Endometrial microvascular endothelial cells (primary cell): ENCODE data around the gene STK4. TPM values are rescaled to one million over a fixed set of nuclear protein-coding genes. Genes with fewer than 3 reads are reported as not detected.

Source experiments
- in situ Hi-C: cut with HindIII; loops from 2 replicates; pipeline ENCODE4 v1.10.0; 2017; ENCODE audit warnings: low sequenced_read_pairs, low pct_unique_long_range_greater_than_20kb; ENCODE audit errors: inconsistent ontology term
- total RNA-seq: library from RNA; depleted of rRNA; stranded (reverse); fragments of >200 nt; gene quantifications from one replicate; pipeline ENCODE4 v1.2.3, GENCODE V29; 2015; ENCODE audit errors: inconsistent ontology term

The STK4 gene
- total RNA-seq, 1 donor from 2014 or later = 13.7 TPM

DNA sequence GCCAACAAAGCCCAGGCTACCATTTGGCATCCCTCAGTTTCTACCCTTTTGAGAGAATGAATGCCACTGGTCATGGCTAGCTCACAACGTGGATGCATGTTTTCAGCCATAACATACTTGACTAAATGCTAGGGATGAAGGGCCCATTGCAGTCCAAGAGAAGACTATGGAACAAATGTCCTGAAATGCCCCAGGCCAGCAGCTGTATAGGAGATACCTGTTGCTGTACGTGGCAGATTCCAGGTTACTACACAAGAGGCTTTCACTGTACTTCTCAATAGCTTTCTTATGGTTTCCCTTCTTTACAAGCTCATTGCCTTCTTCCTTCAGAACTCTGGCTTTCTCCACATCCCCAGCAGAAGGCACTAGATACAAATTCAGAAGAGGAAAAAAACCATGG lies 17.8 kb upstream of the STK4 start:
- in situ Hi-C loops = no loop called here

DNA sequence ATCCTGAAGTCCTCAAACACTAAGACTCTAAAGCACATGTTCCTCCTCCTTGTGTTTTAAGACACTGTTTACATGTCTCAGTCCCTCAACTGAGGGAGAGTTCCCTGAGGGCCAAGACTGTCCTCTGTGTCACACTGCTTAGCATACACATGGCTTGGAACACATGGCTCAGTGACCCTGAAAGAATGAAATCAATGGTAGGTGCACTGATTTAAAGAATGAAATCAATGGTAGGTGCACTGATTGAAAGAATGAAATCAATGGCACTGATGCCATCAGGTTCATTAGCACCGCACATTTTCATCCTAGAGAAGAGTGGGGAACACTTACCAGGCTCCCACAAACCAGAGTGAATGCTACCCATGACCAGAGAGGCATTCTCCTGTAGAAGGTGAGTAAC lies 15.9 kb upstream of the STK4 start:
- in situ Hi-C loops = no loop called here

DNA sequence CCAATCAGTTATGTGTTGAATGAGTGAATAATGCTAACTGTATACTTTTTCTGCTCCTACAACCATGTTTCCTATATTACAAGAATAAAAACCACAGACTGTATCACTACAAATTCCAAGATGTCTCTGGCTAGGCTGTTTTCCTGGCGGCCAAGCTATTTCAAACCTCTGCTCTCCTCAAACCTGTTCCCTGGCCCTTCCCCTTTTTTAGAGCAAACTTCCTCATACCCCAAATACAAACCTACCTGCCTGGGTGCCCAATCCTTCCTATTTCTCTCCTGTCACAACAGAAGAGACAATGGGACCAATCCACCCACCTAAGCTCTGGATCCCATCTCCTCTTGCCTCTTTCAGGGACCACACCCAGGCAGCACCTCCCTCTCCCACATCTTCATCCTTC lies 13.6 kb upstream of the STK4 start:
- in situ Hi-C loops = no loop called here

DNA sequence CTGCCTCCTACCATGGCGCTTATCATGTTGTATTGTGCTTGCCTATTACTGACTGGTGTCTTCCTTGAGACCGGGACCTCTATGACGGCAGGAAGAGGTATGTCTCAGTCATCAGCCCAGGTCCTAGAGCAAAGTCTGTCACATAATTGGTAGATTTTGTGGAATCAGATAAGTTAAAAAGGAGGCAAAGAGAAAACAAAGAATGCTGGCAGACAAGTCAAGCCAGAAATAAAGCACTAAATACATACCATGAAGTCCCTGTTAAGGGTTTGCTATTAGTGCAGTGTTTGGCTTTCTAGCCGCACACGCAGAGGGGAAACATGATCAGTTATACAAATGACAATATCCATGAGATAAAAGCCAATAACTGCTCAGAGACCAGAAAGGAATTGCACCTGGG lies 12.1 kb upstream of the STK4 start:
- in situ Hi-C loops = no loop called here

DNA sequence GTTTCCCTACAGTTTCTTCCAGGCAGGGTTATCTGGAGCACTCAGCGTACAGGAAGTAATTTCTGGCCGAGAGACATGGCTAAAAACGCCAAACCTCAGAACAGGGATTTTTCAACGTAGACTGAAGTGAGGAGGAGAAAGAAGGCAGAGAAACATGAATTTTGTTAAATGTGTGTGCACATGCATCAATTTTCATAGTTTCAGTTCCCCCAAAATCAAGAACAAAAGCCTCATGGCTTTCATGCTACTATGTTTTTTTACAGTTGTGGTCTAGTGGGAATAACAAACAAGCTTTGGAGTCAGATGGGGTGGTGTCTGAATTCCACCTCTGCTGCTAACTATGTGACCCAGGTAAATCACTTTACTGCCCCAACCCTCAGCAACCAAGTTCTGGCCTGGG lies 11.0 kb upstream of the STK4 start:
- in situ Hi-C loops = no loop called here

DNA sequence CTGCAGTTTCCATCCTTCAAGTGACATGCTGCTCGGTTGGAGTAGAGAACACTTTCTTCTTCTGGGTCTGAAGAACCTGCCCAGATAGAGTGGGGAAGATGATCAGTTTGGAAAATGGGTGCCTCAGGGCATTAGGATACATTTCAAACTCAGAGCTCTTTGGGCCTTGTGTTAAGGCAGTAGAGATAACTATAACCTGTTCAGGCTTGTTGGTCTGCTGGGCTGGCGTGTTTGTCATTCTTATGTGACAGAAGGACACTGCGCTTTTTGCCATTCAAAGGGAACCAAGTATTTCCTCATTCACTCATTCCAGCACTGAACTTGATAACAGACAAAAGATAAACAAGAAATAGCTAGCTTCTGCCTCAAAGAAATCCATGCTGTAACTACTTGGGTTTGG lies 9.9 kb upstream of the STK4 start:
- in situ Hi-C loops = no loop called here

DNA sequence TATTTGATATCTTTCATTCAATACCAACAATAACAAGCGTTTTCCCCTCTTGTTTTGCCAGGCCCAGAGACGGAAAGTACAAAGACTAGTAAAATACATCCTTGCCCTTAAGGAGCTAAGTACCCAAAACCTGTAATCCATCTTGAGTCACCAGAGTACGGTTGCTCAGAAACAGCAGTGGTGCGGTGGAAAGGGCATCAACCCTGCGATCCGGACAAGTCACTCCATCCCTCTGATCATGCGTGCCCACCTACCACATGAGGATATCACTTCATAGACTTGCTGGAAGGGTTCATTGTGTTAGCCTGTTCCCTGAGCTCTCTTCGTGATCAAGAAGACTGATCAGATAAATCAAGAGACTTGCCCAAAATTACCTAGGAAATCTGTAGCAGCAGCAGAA lies 8.0 kb upstream of the STK4 start:
- in situ Hi-C loops = no loop called here

DNA sequence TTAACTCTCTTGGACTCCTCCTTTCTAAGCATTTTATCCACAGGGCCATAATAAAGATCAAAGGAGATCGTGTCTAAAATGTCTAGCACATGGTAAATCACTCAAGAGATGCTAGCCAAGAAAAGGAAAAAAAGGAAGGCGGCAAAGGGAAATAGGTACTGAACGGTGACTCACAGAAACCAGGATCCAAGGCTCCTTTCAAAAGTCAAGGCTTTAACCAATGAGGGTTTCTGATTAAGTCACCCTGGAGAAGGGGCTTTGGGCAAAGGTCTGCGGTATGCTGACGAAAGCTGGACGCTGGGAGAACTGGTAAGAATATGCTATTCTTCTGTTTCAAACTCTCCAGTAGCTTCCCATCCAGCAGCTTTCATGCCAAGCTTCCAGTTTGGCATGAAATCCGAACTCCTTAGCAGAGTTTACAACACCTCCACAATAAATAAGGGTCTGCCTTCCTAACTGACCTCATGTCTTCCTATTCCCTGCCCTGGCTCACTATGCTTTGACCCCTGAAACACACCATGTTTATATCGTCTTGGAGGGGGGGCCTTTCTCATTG lies 7.2 kb upstream of the STK4 start:
- in situ Hi-C loops = no loop called here

DNA sequence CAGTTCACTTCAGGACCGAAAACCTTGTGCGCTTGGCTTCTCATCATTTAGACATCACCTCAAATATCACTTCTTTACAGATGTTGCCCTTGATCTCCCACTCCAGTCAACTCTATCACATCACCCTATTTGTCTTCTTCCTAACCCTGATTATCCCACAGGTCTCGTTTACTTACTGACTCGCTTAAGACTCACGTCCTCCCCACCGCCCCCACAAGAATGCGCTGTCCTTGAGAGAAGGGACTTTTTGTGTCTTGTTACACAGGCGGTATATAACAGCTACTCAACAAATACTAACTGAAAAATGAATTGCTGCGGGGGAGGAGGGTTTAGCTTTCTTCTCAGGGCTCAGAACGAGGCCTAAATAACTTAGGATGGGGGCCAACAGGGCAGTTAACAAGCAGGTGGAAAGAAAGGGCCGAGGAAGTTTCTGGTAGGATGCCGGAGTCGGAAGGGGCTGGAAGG lies 6.6 kb upstream of the STK4 start:
- in situ Hi-C loops = no loop called here

DNA sequence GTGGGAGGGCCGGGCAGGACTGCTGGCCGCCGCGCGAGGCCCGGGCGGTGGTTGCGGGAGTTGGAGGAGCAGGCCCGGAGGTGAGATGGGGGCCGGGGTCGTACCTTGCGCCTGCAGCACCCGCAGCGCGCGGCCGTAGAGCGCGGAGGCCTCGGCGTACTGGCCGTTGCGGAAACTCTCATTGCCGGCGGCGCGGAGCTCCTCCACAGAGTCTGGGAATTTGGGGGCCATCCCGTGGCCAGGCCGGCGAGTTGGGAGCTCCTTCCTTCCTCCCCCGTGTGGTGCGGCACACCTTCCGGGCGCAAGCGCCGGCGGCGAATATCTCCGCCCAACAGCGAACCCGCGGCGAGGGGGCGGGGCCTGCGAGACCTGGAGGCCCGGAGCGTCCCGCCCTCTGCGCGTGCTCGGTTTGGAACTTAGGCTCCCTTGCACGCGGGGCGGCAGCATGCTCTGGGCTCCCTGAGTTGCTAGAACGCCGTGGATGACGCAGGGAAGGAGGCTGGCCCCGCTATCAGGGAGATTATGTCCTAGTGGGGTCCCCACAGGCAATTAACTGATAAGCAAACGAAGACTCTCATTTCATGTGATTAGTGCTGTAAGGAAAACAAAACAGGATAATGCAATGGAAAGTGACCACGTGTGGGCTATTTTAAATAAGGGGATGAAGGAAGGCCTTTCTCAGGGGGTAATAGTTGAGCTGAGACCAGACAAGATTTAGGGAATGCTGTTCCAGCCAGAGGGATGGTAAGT lies 6.0 kb upstream of the STK4 start, which contains the start of gene TOMM34:
Gene TOMM34, minus strand, starts transcription at position 295 of the 750 bp plus-strand sequence. Its CDS starts 64 bp downstream, at position 231.
- in situ Hi-C loops = no loop called here

DNA sequence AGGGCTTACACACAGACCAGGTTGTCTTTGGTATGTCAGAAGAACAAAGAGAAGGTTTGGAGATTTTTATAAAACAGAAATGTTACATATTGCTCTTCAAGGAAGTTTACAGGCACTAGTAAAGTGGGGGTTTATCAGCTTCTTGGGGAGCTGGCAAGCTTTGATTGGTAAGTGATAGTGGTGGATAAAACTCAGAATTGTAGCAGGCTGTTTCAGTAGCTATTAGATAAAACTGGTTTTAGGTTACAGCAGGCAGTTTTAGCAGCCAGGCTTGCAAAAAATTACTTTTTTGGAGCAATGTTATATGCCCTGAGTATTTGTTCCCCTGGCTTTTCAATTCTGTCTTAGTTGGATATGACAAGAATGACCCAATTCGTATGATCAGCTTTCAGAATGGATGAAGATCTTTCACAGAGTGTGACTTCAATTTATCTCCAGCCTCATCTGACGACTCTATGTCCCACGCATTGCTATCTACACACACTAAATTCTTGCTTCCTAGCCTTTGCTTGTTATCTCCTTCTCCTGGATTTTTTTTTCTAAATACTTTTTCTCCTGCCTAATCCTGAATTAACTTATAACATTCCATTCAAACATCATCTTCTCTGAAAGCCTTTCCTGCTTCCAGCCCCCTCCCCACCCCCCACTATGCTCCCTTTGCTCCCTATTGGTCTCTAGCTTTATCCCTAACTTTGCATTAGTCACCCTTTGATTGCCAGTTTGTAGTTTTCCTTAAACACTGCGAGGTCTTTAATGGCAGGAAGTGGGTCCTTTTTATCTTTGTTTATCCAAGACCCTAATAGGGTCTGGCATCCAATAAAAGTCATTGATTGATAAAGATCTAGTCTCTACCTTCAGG lies 5.1 kb upstream of the STK4 start:
- in situ Hi-C loops = no loop called here

DNA sequence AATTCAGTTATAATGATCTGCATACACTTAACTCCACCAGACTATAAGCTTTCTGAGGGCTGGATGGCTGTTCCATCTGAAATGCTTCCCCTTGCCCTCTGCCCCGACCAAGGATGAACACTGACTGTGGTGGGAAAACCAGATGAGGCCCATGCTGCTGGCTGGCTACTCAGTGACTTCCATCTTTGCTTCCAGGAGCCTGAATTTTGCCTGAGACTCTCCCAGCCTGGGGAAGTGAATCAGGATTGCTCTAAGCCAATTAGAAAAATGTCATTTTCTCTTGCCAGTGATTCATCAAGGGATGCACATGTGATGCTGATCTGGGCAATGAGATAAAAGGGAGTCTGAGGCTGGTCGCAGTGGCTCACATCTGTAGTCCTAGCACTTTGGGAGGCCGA lies 4.4 kb upstream of the STK4 start:
- in situ Hi-C loops = no loop called here

DNA sequence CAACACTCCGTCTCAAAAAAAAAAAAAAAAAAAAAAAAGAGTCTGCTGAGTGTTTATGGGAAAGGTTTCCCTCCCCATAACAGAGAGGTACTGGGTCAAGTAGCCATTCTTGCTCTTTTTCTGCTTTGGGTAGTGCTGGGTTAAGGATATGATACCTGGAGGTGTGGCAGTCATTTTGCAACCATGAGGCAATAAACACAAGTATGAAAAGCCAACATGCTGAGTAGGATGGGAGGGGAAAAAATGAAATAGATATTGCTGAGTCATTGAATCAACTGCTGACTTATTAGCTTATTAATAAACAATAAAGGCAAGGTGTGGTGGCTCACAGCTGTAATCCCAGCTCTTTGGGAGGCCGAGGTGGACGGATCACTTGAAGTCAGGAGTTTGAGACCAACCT lies 3.8 kb upstream of the STK4 start:
- in situ Hi-C loops = no loop called here

DNA sequence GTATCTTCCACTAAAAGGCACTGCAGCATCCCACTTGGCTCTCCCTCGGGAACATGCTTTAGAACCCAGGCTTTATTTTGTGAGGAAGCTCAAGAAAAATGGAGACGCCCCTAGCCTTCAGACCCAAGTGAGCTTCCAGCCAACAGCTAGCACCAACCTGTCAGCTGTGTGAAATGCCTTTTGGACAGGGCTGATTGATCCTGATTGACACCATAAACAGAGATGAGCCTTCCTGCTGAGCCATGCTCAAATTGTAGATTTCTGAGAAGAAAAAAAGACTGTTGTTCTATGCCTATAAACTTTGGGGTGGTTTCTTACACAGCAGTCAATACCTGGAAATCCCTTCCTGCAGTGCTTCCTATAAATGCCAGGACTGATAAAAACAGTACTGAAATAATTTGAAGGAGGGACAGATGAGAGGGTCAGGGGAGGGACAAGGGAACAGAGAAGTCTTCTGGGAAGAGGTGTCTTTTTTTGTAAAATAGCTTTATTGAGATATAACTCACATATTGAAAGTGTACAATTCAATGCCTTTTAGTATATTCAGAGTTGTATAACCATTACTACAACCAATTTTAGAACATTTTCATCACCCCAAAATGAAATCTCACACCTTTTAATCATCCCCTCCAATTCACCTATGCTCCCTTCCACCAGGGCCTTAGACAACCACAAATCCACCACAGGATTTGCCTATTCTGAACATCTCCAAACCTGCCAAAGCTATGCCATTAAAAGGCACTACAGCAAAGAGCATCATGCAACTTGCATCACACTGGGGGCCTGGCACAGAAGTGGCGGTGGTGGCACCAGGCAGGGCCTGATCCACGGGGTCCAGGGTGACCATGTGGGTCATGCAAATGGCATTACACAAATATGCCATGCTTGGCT lies 2.7 kb upstream of the STK4 start:
- in situ Hi-C loops = no loop called here

DNA sequence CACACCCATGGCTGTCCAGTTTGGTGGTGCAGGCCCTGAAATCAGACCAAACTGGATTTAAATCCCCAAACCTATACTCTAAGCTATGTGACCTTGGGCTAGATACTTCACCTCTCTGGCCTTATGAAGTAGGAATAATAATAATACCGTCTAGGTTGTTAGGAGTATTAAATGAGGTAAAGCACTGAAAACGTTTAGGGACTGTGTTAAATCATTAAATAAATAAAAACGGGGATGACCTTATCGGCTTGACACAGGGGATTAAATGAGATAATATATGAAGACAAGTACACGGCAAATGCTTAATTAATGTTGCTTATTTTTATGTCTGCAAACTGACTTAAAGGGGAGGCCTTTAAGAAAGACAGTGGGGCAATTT lies 672 bp upstream of the STK4 start:
- in situ Hi-C loops = no loop called here

DNA sequence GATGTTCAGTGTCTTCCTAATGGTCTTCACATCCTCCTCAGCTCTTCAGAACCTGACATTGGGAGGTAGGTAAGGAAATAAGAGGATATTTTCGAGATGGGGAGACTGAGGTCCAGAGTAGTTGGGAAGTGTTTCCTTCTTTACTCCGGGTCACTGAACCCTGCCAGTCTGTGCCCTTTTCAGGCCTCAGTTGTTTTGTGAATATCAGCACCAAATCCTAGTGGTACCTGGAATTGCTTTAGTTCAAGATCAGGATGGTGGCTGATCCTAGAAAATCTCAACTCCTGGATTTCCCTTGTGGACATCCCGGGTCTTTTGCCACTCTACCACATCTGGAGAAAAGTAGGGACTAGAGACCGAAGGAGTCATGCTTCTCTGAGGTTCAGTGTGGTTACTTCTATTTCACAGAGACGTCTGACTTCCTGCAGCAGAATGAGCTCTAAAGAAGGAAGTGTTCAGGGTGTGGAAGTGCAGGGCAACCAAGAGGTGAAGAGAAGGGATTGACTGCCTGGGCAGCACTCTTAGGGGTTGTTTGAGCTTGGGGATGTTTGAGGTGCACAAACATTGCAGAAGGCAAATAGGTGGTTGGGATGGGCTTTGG lies 995 bp downstream of the STK4 start:
- in situ Hi-C loops = no loop called here

DNA sequence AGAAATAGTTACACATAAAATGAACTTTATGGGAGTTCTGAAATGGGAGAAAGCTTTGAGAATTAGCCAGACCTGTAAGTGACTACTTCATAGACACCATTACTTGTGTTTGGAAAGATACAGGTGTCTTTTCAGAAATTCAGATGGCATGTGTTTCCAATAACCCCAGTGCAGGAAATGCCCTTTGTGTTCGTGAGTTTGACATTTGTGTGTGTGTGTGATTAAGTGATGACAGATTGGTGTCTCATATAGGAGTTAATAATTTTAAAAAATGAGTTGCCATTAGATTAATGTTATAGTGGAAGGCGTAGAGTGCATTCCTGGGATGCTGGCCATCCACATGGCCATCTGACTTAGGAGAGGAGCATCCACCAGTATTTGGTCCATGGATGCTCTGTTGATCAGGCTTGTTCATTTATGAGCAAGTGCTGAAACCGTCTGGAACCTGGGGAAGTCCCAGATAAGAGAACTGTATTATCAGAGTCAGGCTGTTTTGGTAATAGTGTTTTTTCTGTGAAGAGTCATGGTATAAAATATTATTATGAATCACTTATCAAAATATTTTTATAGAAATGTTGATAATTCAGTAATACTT lies 3.1 kb downstream of the STK4 start:
- in situ Hi-C loops = no loop called here

DNA sequence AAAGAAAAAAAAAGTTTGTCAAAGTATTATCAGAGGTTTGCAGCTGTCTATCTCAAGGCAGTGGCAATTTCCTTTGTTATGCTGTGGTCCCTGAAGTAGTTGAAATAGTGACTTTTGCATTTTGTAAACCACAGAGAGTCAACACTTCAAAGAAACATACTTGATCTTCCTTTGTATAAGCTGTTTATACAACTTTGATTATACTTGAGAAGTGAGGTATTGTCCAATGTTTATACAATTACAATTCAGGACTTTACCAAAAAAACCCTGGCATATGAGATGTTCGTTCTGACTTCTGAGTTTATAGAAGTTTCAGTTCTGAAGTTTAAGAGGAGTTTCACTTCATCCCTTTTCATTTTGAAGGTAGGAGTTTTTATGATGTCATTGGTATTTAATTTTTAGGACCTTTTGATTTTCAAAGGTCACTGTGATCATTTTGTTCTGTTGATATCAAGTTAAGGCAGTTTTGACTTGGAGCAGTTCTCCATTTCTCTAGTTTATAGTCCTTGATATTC lies 4.0 kb downstream of the STK4 start:
- in situ Hi-C loops = no loop called here
